ENCODE data around the gene SPINK4.
A peak's percentile ranks its signal among the peaks of the same experiment; 100 is the strongest.

SPINK4 gene

DNA sequence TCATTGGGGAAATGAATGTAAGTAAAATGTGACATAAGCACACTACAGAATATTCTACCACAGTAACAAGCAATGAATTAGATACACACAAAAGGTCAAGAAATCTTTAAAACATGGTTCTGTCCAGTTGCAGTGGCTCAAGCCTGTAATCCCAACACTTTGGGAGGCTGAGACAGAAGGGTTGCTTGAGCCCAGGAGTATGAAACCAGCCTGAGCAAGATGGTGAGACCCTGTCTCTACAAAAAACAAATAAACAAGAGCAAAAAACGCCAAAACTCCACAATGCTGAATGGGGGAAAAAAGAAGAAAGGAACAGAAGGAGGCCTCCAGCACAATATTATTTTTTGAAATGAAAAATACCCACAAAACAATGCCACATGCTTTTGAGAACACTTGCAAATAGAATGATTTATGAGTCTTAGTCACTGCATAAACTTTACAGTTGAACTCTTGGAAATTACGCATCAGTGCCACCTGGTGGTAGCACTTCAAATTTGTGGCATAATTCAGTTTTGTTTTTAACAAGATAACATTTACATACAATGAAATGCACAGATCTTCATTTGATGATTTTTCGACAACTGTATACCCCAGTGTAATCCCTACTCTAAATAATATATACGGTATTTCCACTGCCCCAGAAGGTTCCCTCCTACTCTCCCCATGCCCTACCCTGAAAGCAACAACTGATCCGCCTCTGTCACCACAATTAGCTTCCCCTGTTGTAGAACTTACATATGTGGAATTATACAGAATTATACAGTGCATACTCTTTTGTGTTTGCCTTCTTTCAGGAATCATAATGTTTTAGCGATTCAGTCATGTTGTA, 14.4 kb upstream of the SPINK4 start:
- Histone ChIP-seq H3K36me3 (ENCODE audit: control insufficient read depth, insufficient read depth, low read length) (no peaks in the 10 kb centered on the region), H3K27me3 (ENCODE audit: insufficient read depth, low read length, poor library complexity) (no peaks in the 10 kb centered on the region), H4K8ac (ENCODE audit: low read depth, low read length) (no peak overlapping the region), H3K18ac (ENCODE audit: low read length) (no peak overlapping the region), H3K4me1 (ENCODE audit: control insufficient read depth, low read depth, low read length) (no peaks in the 10 kb centered on the region), H2BK15ac (replicated peaks; ENCODE audit: low read depth) (no peak overlapping the region), H3K4ac (ENCODE audit: low read depth, low read length) (no peak overlapping the region), H2BK120ac (ENCODE audit: low read depth, low read length) (no peak overlapping the region), H4K5ac (ENCODE audit: low read length) (no peak overlapping the region), H3K27ac (ENCODE audit: low read depth, low read length) (no peak overlapping the region), H2BK5ac (ENCODE audit: low read length) (no peak overlapping the region), H2AK5ac (ENCODE audit: low read length) (no peak overlapping the region), H3K4me2 (ENCODE audit: low read length) (no peak overlapping the region), H3K79me2 (ENCODE audit: control insufficient read depth, insufficient read depth, low read length) (no peaks in the 10 kb centered on the region), H3K4me3 (ENCODE audit: low read length) (no peak overlapping the region), H3K9ac (ENCODE audit: low read length) (no peak overlapping the region), H3K23ac (ENCODE audit: low read length) (no peak overlapping the region), H3K79me1 (ENCODE audit: low read length) (no peaks in the 10 kb centered on the region), H3K56ac (ENCODE audit: low read length) (no peak overlapping the region)
- DNase-seq: peak; percentile 53
- WGBS (ENCODE audit: extremely low coverage, insufficient coverage, low lambda C conversion rate): no CpG with 5 or more reads among the region's 6 CpGs

DNA sequence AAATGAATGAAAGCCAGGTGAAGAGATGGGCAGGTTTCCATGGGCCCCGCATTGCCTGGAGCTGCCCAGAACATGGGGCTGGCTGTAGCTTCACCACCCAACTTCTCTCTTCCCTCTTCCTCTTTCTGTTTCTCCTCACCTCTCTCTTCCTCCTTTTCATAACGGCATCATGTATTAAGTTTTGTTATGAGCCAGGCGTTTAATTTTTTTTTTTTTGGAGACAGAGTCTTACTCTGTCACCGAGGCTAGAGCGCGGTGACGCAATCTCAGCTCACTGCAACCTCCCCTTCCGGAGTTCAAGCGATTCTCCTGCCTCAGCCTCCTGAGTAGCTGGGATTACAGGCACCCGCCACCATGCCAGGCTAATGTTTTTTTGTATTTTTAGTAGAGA, 13.0 kb upstream of the SPINK4 start:
- Histone ChIP-seq H3K4me1 (ENCODE audit: control insufficient read depth, low read depth, low read length) (no peaks in the 10 kb centered on the region), H3K79me1 (ENCODE audit: low read length) (no peaks in the 10 kb centered on the region), H3K79me2 (ENCODE audit: control insufficient read depth, insufficient read depth, low read length) (no peaks in the 10 kb centered on the region), H3K4ac (ENCODE audit: low read depth, low read length) (no peak overlapping the region), H3K56ac (ENCODE audit: low read length) (no peak overlapping the region), H3K4me3 (ENCODE audit: low read length) (no peak overlapping the region), H3K18ac (ENCODE audit: low read length) (no peak overlapping the region), H2AK5ac (ENCODE audit: low read length) (no peak overlapping the region), H2BK15ac (replicated peaks; ENCODE audit: low read depth) (no peak overlapping the region), H4K8ac (ENCODE audit: low read depth, low read length) (no peak overlapping the region), H3K27ac (ENCODE audit: low read depth, low read length) (no peak overlapping the region), H3K23ac (ENCODE audit: low read length) (no peak overlapping the region), H4K5ac (ENCODE audit: low read length) (no peak overlapping the region), H3K9ac (ENCODE audit: low read length) (no peak overlapping the region), H2BK5ac (ENCODE audit: low read length) (no peak overlapping the region), H3K27me3 (ENCODE audit: insufficient read depth, low read length, poor library complexity) (no peaks in the 10 kb centered on the region), H3K4me2 (ENCODE audit: low read length) (no peak overlapping the region), H3K36me3 (ENCODE audit: control insufficient read depth, insufficient read depth, low read length) (no peaks in the 10 kb centered on the region), H2BK120ac (ENCODE audit: low read depth, low read length) (no peak overlapping the region)
- WGBS (ENCODE audit: extremely low coverage, insufficient coverage, low lambda C conversion rate): no CpG with 5 or more reads among the region's 10 CpGs
- no peak for DNase-seq

DNA sequence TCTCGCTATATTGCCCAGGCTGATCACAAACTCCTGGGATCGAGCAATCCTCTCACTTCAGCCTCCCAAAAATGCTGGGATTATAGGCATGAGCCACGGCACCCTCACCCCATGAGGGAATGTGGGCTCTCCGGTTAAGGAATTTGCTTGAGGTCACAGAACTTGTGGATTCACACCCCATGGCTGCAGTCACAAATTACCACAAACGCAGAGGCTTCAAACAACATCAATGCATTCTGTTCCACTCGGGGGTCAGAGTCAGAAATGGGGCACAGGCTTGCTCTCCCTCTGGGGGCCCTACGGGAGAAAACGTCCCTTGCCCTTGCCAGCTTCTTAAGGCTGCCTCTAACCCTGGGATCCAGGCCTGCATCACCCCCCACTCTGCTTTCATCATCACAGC, 12.2 kb upstream of the SPINK4 start:
- H2BK5ac ChIP-seq (ENCODE audit: low read length): no peak overlapping the region
- H3K4ac ChIP-seq (ENCODE audit: low read depth, low read length): no peak overlapping the region
- no peaks in the 10 kb centered on the region for H3K79me1 ChIP-seq (ENCODE audit: low read length)
- H3K18ac ChIP-seq (ENCODE audit: low read length): no peak overlapping the region
- H3K4me3 ChIP-seq (ENCODE audit: low read length): no peak overlapping the region
- H3K4me1 ChIP-seq (ENCODE audit: control insufficient read depth, low read depth, low read length): no peaks in the 10 kb centered on the region
- H4K8ac ChIP-seq (ENCODE audit: low read depth, low read length): no peak overlapping the region
- H4K5ac ChIP-seq (ENCODE audit: low read length): no peak overlapping the region
- H3K23ac ChIP-seq (ENCODE audit: low read length): no peak overlapping the region
- H2BK15ac ChIP-seq (replicated peaks; ENCODE audit: low read depth): no peak overlapping the region
- no peaks in the 10 kb centered on the region for H3K79me2 ChIP-seq (ENCODE audit: control insufficient read depth, insufficient read depth, low read length)
- H2BK120ac ChIP-seq (ENCODE audit: low read depth, low read length): no peak overlapping the region
- DNase-seq: peak; percentile 72
- no peaks in the 10 kb centered on the region for H3K27me3 ChIP-seq (ENCODE audit: insufficient read depth, low read length, poor library complexity)
- no peak overlapping the region for H2AK5ac ChIP-seq (ENCODE audit: low read length)
- H3K36me3 ChIP-seq (ENCODE audit: control insufficient read depth, insufficient read depth, low read length): no peaks in the 10 kb centered on the region
- H3K4me2 ChIP-seq (ENCODE audit: low read length): no peak overlapping the region
- no peak overlapping the region for H3K9ac ChIP-seq (ENCODE audit: low read length)
- H3K27ac ChIP-seq (ENCODE audit: low read depth, low read length): no peak overlapping the region
- no peak overlapping the region for H3K56ac ChIP-seq (ENCODE audit: low read length)
- no CpG with 5 or more reads among the region's 8 CpGs for WGBS (ENCODE audit: extremely low coverage, insufficient coverage, low lambda C conversion rate)

DNA sequence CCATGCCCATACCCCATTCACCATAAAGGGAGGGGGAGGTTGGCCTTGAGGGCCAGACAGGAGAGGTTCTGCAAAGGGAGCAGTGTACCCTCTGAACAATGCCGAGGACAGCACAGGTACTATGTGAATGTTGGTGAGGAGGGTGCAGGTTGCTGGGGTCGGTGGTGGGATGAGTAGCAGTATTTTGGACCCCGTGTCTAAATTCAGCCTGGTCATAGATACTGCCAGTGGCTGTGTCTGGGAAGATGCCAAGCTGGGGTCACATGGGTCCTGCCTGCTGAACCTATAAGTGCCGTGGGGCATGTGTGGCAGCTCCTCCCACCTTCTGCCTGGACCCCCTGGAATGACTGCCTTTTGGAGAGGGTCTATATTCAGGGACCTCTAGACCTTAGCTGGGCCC, 11.4 kb upstream of the SPINK4 start:
- WGBS (ENCODE audit: extremely low coverage, insufficient coverage, low lambda C conversion rate): no CpG with 5 or more reads among the region's 4 CpGs
- no peak for DNase-seq
- Histone ChIP-seq H2BK15ac (replicated peaks; ENCODE audit: low read depth) (no peak overlapping the region), H3K27ac (ENCODE audit: low read depth, low read length) (no peak overlapping the region), H3K9ac (ENCODE audit: low read length) (no peak overlapping the region), H3K18ac (ENCODE audit: low read length) (no peak overlapping the region), H3K23ac (ENCODE audit: low read length) (no peak overlapping the region), H3K56ac (ENCODE audit: low read length) (no peak overlapping the region), H3K4me3 (ENCODE audit: low read length) (no peak overlapping the region), H2BK5ac (ENCODE audit: low read length) (no peak overlapping the region), H4K5ac (ENCODE audit: low read length) (no peak overlapping the region), H2BK120ac (ENCODE audit: low read depth, low read length) (no peak overlapping the region), H3K4me1 (ENCODE audit: control insufficient read depth, low read depth, low read length) (no peaks in the 10 kb centered on the region), H3K4ac (ENCODE audit: low read depth, low read length) (no peak overlapping the region), H3K36me3 (ENCODE audit: control insufficient read depth, insufficient read depth, low read length) (no peaks in the 10 kb centered on the region), H3K4me2 (ENCODE audit: low read length) (no peak overlapping the region), H3K79me1 (ENCODE audit: low read length) (no peaks in the 10 kb centered on the region), H3K27me3 (ENCODE audit: insufficient read depth, low read length, poor library complexity) (no peaks in the 10 kb centered on the region), H3K79me2 (ENCODE audit: control insufficient read depth, insufficient read depth, low read length) (no peaks in the 10 kb centered on the region), H4K8ac (ENCODE audit: low read depth, low read length) (no peak overlapping the region), H2AK5ac (ENCODE audit: low read length) (no peak overlapping the region)

DNA sequence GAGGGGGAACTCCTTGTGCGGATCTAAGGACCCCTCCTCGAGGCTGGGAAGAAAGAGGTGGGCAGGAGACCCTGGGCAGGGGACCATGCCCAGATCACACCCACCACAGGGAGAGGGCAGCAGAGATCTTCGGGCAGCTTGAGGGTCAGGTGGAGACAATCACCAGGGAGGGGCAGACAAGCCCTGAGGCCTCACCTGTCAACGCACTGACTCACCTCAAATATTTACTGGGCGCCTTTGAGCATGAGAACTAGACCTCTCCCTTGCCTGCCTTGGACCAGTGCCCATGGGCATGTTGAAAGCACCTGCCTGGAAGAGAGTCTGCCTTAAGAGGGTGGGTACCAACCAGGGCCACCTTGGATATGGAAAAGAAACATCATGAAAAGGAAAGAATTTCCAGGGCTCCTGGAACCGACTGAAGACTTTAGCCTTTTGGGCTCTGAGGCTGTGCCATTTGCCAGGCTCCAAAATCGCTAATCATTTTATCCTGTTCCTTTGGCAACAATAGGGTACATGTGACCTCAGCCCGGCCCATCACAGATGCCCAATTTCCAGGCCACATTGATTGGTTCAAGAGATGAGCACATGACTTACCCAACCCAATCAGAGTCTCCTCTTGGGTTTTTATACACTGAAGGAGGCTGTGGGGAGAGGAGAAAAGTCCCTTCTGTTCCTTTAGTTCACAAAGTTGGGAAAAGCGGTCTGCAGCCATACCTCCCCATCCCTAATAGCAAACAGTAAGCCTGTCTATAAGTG, 10.4 kb upstream of the SPINK4 start:
- Histone ChIP-seq H3K79me2 (ENCODE audit: control insufficient read depth, insufficient read depth, low read length) (no peaks in the 10 kb centered on the region), H3K18ac (ENCODE audit: low read length) (no peak overlapping the region), H2BK120ac (ENCODE audit: low read depth, low read length) (no peak overlapping the region), H3K9ac (ENCODE audit: low read length) (no peak overlapping the region), H3K79me1 (ENCODE audit: low read length) (no peaks in the 10 kb centered on the region), H3K4me2 (ENCODE audit: low read length) (no peak overlapping the region), H3K27ac (ENCODE audit: low read depth, low read length) (no peak overlapping the region), H3K36me3 (ENCODE audit: control insufficient read depth, insufficient read depth, low read length) (no peaks in the 10 kb centered on the region), H4K8ac (ENCODE audit: low read depth, low read length) (no peak overlapping the region), H3K4me3 (ENCODE audit: low read length) (no peak overlapping the region), H2BK5ac (ENCODE audit: low read length) (no peak overlapping the region), H2AK5ac (ENCODE audit: low read length) (no peak overlapping the region), H3K4me1 (ENCODE audit: control insufficient read depth, low read depth, low read length) (no peaks in the 10 kb centered on the region), H3K56ac (ENCODE audit: low read length) (no peak overlapping the region), H3K23ac (ENCODE audit: low read length) (no peak overlapping the region), H2BK15ac (replicated peaks; ENCODE audit: low read depth) (no peak overlapping the region), H3K4ac (ENCODE audit: low read depth, low read length) (no peak overlapping the region), H3K27me3 (ENCODE audit: insufficient read depth, low read length, poor library complexity) (no peaks in the 10 kb centered on the region), H4K5ac (ENCODE audit: low read length) (no peak overlapping the region)
- peak; percentile 50 for DNase-seq
- no CpG with 5 or more reads among the region's 9 CpGs for WGBS (ENCODE audit: extremely low coverage, insufficient coverage, low lambda C conversion rate)
